Activated CD8-positive, alpha-beta T cell treated with anti-CD3 and anti-CD28 coated beads for 36 hours (primary cell): ENCODE data around the gene AHRR. TPM values are rescaled to one million over a fixed set of nuclear protein-coding genes. Genes with fewer than 3 reads are reported as not detected.

Experiments used
- ATAC-seq: fragments of 200-7000 bp; cut with Tn5 transposase; one replicate; pipeline ENCODE4 v1.10.0; 2021; ENCODE audit warnings: mild to moderate bottlenecking, moderate library complexity
- CTCF ChIA-PET: fragments of 350-600 bp; sonication (Branson Sonifier 250); formaldehyde crosslinking; loops from one replicate; lab custom pipeline; 2021; ENCODE audit warnings: antibody characterized with exemption; lab: Charles Lee
- POLR2A ChIA-PET: fragments of 350-600 bp; sonication (Branson Sonifier 250); formaldehyde crosslinking; loops from one replicate; lab custom pipeline; 2021; ENCODE audit warnings: antibody characterized with exemption; lab: Charles Lee
- DNase-seq: peaks from one replicate; pipeline ENCODE4 v3.0.0-alpha.2; 2020
- H3K27ac Mint-ChIP-seq: one replicate; pipeline ENCODE4 v1.8.0; 2021; ENCODE audit warnings: mild to moderate bottlenecking, mixed read lengths
- H3K27me3 Mint-ChIP-seq: one replicate; pipeline ENCODE4 v1.8.0; 2021; ENCODE audit warnings: mixed read lengths
- H3K36me3 Mint-ChIP-seq: one replicate; pipeline ENCODE4 v1.8.0; 2021; ENCODE audit warnings: low read depth, mixed read lengths
- H3K4me1 Mint-ChIP-seq: one replicate; pipeline ENCODE4 v1.8.0; 2021; ENCODE audit warnings: low read depth, mixed read lengths
- H3K4me3 Mint-ChIP-seq: one replicate; pipeline ENCODE4 v1.8.0; 2021; ENCODE audit warnings: mild to moderate bottlenecking, moderate library complexity, mixed read lengths
- H3K9me3 Mint-ChIP-seq: one replicate; pipeline ENCODE4 v1.8.0; 2021; ENCODE audit warnings: mixed read lengths
- intact Hi-C: fragments of 100-400 bp; cut with micrococcal nuclease; formaldehyde crosslinking; loops from one replicate; pipeline ENCODE4 v1.10.0; 2022
- total RNA-seq, 2 experiments: library from RNA; stranded (reverse); gene quantifications; one replicate each; pipeline ENCODE4 v1.2.3, GENCODE V29; 2021
- TF ChIP-seq, protein P1 (sequence below): fragments of 200-600 bp; IDR thresholded peaks from one replicate; pipeline ENCODE4 v1.8.0; 2022; ENCODE audit warnings: antibody characterized with exemption, mild to moderate bottlenecking

The AHRR gene
- total RNA-seq, 2 experiments from 2014 or later = 26.3 to 27.9 TPM

DNA sequence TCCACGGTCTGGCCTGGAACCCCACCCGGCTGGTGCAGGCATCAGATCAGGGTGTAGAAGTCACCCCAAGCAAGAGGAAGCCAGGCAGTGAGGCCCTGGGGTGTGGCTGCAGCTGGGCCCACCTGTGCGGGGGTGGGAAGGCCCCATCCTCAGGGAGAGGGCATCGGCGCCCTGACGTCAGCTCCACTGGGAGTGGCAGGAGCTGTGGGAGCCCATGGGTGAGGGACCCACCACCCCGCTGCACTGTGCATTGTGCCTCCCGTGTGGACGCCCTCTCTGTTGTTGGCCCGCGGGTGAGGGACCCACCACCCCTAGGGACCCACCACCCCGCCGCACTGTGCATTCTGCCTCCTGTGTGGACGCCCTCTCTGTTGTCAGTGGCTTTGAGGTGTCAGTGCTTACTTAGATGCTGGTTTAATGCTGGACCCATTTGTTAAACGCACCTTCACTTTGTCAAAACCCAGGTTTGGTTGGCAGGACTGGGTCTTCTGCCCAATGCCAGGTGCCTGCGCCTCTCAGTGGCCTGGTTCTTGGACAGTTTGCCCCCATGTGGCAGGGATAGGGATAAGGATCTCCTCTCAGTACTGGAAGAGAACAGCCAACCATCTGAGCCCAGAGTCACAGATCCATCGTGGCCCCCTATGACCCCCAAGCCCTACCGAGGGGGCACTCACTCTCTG, 114.6 kb downstream of the AHRR start:
- Mint-ChIP-seq H3K27ac (no peak overlapping the region), H3K4me1 (peaks cover 9% of the 10 kb centered on the region), H3K4me3 (no peak overlapping the region), H3K9me3 (no peaks in the 10 kb centered on the region), H3K36me3 (peaks cover 4% of the 10 kb centered on the region), H3K27me3 (no peaks in the 10 kb centered on the region)
- intact Hi-C loops = no loop called here
- ATAC-seq (peak; percentile 53), DNase-seq (no peak)
- CTCF ChIA-PET = interaction anchor here (1.5 to 2.2 kb wide), 2 partner anchors 10 to 119 kb away, joined by 8 to 9 read pairs; no protein-coding TSS in a partner anchor
- TF ChIP-seq, protein P1, sequence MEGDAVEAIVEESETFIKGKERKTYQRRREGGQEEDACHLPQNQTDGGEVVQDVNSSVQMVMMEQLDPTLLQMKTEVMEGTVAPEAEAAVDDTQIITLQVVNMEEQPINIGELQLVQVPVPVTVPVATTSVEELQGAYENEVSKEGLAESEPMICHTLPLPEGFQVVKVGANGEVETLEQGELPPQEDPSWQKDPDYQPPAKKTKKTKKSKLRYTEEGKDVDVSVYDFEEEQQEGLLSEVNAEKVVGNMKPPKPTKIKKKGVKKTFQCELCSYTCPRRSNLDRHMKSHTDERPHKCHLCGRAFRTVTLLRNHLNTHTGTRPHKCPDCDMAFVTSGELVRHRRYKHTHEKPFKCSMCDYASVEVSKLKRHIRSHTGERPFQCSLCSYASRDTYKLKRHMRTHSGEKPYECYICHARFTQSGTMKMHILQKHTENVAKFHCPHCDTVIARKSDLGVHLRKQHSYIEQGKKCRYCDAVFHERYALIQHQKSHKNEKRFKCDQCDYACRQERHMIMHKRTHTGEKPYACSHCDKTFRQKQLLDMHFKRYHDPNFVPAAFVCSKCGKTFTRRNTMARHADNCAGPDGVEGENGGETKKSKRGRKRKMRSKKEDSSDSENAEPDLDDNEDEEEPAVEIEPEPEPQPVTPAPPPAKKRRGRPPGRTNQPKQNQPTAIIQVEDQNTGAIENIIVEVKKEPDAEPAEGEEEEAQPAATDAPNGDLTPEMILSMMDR = no peak
- POLR2A ChIA-PET = no interaction called here

DNA sequence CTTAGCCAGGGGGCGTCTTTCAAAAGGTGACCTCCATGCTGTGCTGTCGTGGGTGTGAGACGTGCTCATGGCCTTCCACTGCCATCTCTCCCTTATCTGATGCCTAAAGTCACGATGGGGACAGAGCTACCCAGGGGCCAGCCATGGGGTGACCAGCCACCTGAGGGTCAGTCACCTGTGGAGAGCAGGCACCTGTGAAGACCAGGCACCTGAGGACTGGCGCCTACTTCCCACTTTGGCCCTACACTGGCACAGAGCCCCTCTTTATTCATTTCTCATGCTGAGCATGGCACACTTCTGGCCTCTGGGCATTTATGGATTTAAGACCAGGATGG, 115.1 kb downstream of the AHRR start:
- no peaks in the 10 kb centered on the region for H3K9me3 Mint-ChIP-seq
- ATAC-seq (no peak), DNase-seq (no peak)
- H3K36me3 Mint-ChIP-seq = peaks cover 4% of the 10 kb centered on the region
- intact Hi-C loops = no loop called here
- ChIA-PET POLR2A (no interaction called here), CTCF (interaction anchor here (1.5 to 2.2 kb wide), 2 partner anchors 10 to 119 kb away, joined by 8 to 9 read pairs; no protein-coding TSS in a partner anchor)
- TF ChIP-seq, protein P1 = no peak
- H3K4me1 Mint-ChIP-seq = peaks cover 8% of the 10 kb centered on the region
- H3K27ac Mint-ChIP-seq = no peak overlapping the region
- no peaks in the 10 kb centered on the region for H3K27me3 Mint-ChIP-seq
- H3K4me3 Mint-ChIP-seq = no peak overlapping the region

DNA sequence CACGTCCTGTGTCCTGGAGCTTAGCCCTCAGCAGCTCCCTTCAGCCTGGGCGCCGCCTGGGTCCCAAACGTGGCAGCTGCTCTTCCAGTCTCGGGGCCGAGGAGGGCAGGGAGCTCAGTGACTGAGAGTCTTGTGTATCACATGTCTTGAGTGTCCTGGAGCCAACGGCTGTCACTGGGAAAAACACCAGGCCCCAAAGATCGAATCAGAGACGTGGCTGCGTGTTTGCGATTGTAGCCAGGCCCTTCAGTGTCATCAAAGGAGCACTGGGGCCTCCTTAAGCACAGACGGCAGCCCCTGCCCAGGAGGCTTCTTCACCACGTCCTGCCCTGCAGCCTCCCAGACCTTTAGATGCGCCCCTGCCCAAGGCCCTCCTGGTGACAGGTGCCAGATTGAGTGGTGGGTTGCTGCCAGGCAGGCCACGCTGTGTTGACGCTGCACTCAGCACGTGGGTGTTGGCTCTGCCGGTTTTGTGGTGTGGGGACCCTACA, 115.8 kb downstream of the AHRR start:
- POLR2A ChIA-PET = no interaction called here
- ATAC-seq (no peak), DNase-seq (no peak)
- TF ChIP-seq, protein P1 = no peak
- H3K27me3 Mint-ChIP-seq = no peaks in the 10 kb centered on the region
- H3K36me3 Mint-ChIP-seq = peaks cover 8% of the 10 kb centered on the region
- H3K9me3 Mint-ChIP-seq = no peaks in the 10 kb centered on the region
- no peak overlapping the region for H3K4me3 Mint-ChIP-seq
- H3K27ac Mint-ChIP-seq = no peak overlapping the region
- intact Hi-C loops = no loop called here
- H3K4me1 Mint-ChIP-seq = peaks cover 14% of the 10 kb centered on the region
- CTCF ChIA-PET = interaction anchor here (1.5 to 2.2 kb wide), 2 partner anchors 9 to 120 kb away, joined by 8 to 9 read pairs; no protein-coding TSS in a partner anchor

DNA sequence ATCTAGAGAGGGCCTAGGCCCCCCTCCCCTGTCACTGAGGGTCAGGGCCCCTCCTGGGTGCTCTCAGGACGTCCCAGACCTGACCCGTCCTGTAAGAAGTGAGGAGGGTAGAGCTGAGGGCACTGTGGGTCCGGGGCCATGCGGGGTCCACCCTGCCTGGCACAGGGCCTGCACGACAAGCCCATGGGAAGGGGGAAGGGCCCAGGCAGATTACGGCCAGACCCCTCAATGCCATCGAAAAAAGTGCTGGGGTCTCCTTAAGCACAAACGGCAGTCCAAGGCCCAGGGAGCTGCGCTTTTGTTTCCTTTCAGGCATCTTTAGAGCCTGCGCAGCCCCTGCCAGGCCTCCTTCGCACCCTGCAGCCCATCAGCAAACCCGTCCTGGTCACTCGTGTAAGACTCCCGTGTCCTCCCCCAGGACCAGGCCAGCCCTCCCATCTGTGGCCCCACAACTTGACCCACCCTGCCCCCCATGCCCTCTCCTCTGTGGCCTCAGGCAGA, 117.0 kb downstream of the AHRR start:
- POLR2A ChIA-PET = interaction anchor here (0.7 kb wide), 1 partner anchor 66 kb away, joined by 3 read pairs; no protein-coding TSS in a partner anchor
- intact Hi-C loops = no loop called here
- H3K9me3 Mint-ChIP-seq = no peaks in the 10 kb centered on the region
- CTCF ChIA-PET = interaction anchor here (2.2 kb wide), 1 partner anchor 121 kb away, joined by 8 read pairs; no protein-coding TSS in a partner anchor
- TF ChIP-seq, protein P1 = no peak
- DNase-seq = no peak
- no peak overlapping the region for H3K27ac Mint-ChIP-seq
- peaks cover 7% of the 10 kb centered on the region for H3K36me3 Mint-ChIP-seq
- no peak overlapping the region for H3K4me3 Mint-ChIP-seq
- no peaks in the 10 kb centered on the region for H3K27me3 Mint-ChIP-seq
- no peak for ATAC-seq
- H3K4me1 Mint-ChIP-seq = peaks cover 16% of the 10 kb centered on the region

DNA sequence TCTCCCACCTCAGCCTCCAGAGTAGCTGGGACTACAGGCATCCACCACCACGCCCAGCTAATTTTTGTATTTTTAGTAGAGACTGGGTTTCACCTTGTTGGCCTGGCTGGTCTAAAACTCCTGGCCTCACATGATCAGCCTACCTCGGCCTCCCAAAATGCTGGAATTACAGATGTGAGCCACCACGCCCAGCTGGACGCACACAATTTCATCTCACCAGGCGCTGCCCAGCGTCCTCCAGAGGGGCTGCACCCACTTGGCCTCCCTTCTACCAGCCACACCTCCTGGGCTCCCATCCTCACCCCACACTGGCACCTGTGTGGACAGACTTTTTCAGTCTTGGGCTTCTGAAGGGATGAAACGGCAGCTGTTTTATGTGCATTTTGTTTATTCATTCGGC, 117.7 kb downstream of the AHRR start:
- H3K27ac Mint-ChIP-seq = no peak overlapping the region
- H3K4me1 Mint-ChIP-seq = peaks cover 19% of the 10 kb centered on the region
- no peaks in the 10 kb centered on the region for H3K9me3 Mint-ChIP-seq
- H3K4me3 Mint-ChIP-seq = no peak overlapping the region
- H3K36me3 Mint-ChIP-seq = peaks cover 7% of the 10 kb centered on the region
- TF ChIP-seq, protein P1 = no peak
- ATAC-seq (no peak), DNase-seq (no peak)
- POLR2A ChIA-PET = interaction anchor here (0.7 to 1.1 kb wide), 3 partner anchors 19 to 66 kb away, joined by 3 read pairs; no protein-coding TSS in a partner anchor
- CTCF ChIA-PET = interaction anchor here (0.7 kb wide), 1 partner anchor 12 kb away, joined by 3 read pairs; no protein-coding TSS in a partner anchor
- no peaks in the 10 kb centered on the region for H3K27me3 Mint-ChIP-seq
- intact Hi-C loops = no loop called here
